HG03520 (cell line): ENCODE data around the gene RNASE8.

ENCODE experiments used
- ATAC-seq: cut with Tn5 transposase; IDR thresholded peaks from one replicate; pipeline ENCODE4 v1.9.1; 2021; ENCODE audit warnings: mild to moderate bottlenecking, moderate library complexity; ENCODE audit not compliant: unreplicated experiment

Gene RNASE8

GRCh38 chr14:21071225-21072030 lies 13.8 kb downstream of the RNASE8 start:
- ATAC-seq, result peak; percentile 48

GRCh38 chr14:21072031-21072473 lies 14.4 kb downstream of the RNASE8 start:
- ATAC-seq, result no peak

- no peak for ATAC-seq
Observed at GRCh38 chr14:21072781-21073339, 15.2 kb downstream of the RNASE8 start.

GRCh38 chr14:21073921-21074320 lies 16.3 kb downstream of the RNASE8 start:
- no peak for ATAC-seq

- ATAC-seq, result no peak
Observed at GRCh38 chr14:21074398-21075272, 17.0 kb downstream of the RNASE8 start.

GRCh38 chr14:21075719-21076437 lies 18.3 kb downstream of the RNASE8 start:
- no peak for ATAC-seq

GRCh38 chr14:21077672-21078071 lies 20.1 kb downstream of the RNASE8 start:
- no peak for ATAC-seq

GRCh38 chr14:21078287-21078686 lies 20.7 kb downstream of the RNASE8 start:
- ATAC-seq, result no peak

- ATAC-seq, result no peak
Observed at GRCh38 chr14:21078726-21079125, 21.1 kb downstream of the RNASE8 start.

GRCh38 chr14:21081521-21082142 lies 24.0 kb downstream of the RNASE8 start:
- no peak for ATAC-seq

GRCh38 chr14:21083565-21084325 lies 26.1 kb downstream of the RNASE8 start:
- ATAC-seq, result no peak

- ATAC-seq, result no peak
Observed at GRCh38 chr14:21084396-21084795, 26.8 kb downstream of the RNASE8 start.

GRCh38 chr14:21084998-21085853 lies 27.6 kb downstream of the RNASE8 start:
- no peak for ATAC-seq

GRCh38 chr14:21086908-21087293 lies 29.3 kb downstream of the RNASE8 start:
- no peak for ATAC-seq

GRCh38 chr14:21087294-21088091 lies 29.9 kb downstream of the RNASE8 start:
- peak; percentile 67 for ATAC-seq

- no peak for ATAC-seq
Observed at GRCh38 chr14:21088687-21089086, 31.1 kb downstream of the RNASE8 start.

GRCh38 chr14:21089271-21089670 lies 31.6 kb downstream of the RNASE8 start:
- no peak for ATAC-seq

GRCh38 chr14:21089877-21090193 lies 32.2 kb downstream of the RNASE8 start:
- ATAC-seq, result no peak
